Uterus (tissue), 4 donors: ENCODE results near the gene CEP131. TPM values are rescaled to one million over a fixed set of nuclear protein-coding genes. Genes with fewer than 3 reads are reported as not detected.

Experiments
- DNase-seq, 2 donors: peaks; one replicate each; pipeline ENCODE4 v3.0.0-alpha.2; 2019 to 2020
- H3K27ac ChIP-seq, 2 donors: fragments of 200-600 bp; sonication (generic); 1 replicate in 1 of 2; 2 replicates in 1 of 2; pipeline ENCODE4 v1.5.1; 2016 to 2018
- H3K27me3 ChIP-seq, 2 donors: fragments of 200-600 bp; sonication (generic); one replicate each; pipeline ENCODE4 v1.5.1; 2018 to 2019; ENCODE audit warnings: control low read depth in 1 of 2
- H3K36me3 ChIP-seq, 2 donors: fragments of 200-600 bp; sonication (generic); one replicate each; pipeline ENCODE4 v1.5.1; 2019; ENCODE audit warnings: control low read depth in 1 of 2
- H3K4me1 ChIP-seq, 2 donors: fragments of 200-600 bp; sonication (generic); one replicate each; pipeline ENCODE4 v1.5.1; 2018 to 2019; ENCODE audit warnings: control low read depth in 1 of 2
- H3K4me3 ChIP-seq, 2 donors: fragments of 200-600 bp; sonication (generic); 1 replicate in 1 of 2; 2 replicates in 1 of 2; pipeline ENCODE4 v1.5.1; 2018 to 2019; ENCODE audit warnings: mild to moderate bottlenecking in 1 of 2
- H3K9me3 ChIP-seq, 2 donors: fragments of 200-600 bp; sonication (generic); one replicate each; pipeline ENCODE4 v1.5.1; 2019; ENCODE audit warnings: control low read depth in 1 of 2
- POLR2A ChIP-seq, 2 donors: fragments of 450-650 bp; IDR thresholded peaks; one replicate each; pipeline ENCODE4 v1.6.1; 2016; ENCODE audit warnings: antibody characterized with exemption in 2 of 2, mild to moderate bottlenecking in 1 of 2, moderate library complexity in 1 of 2
- intact Hi-C: fragments of 100-400 bp; cut with DNase I; formaldehyde crosslinking; loops from one replicate; pipeline ENCODE4 v1.15.1; 2023; ENCODE audit warnings: low total_unique reads
- total RNA-seq, 4 donors: library from RNA; depleted of rRNA in 3 of 4; stranded (reverse); fragments of >200 nt in 3 of 4; gene quantifications; one replicate each; pipeline versions ENCODE4 v1.1.0 to v1.2.4, GENCODE V29; 2014 to 2023
- TF ChIP-seq, protein P1 (sequence below), 4 experiments: fragments of 200-600 bp in 2 of 4; fragments of 450-650 bp in 2 of 4; sonication (generic) in 2 of 4; IDR thresholded peaks; one replicate each; pipeline ENCODE4 v1.5.1; 2016 to 2019; ENCODE audit warnings: antibody characterized with exemption in 4 of 4, mild to moderate bottlenecking in 2 of 4, moderate library complexity in 1 of 4
- donor health status: DM: yes; HTN: yes; CAD: no.

Gene CEP131
- total RNA-seq, 4 donors from 2014 or later: 2.9 to 13.3 (median 10.0) TPM

DNA sequence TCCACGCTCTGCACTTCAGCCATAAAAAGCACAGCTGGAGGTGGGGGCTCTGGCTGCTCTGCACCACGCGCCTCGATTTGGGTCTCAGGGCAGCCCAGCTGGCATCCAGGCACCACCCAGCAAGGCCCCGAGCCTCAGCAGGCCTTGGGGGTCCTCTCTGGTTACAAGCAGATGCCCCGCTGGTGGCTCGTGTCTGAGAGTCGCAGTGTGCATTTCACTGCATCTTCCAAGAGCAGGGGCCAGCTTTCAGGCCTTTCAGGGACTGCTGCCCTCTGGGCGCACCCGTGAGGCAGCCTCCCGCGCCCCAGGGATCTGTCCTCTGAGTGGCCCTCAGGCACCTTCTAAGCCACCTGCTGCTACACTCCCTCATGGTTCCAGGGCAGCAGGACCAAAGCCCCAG is 41.9 kb upstream of the CEP131 start:
- Histone ChIP-seq H3K4me1 (no peaks in the 10 kb centered on the region), H3K36me3 (no peaks in the 10 kb centered on the region), H3K9me3 (no peaks in the 10 kb centered on the region), H3K4me3 (no peak overlapping the region), H3K27ac (no peak overlapping the region), H3K27me3 (no peaks in the 10 kb centered on the region)
- intact Hi-C loops: no loop called here
- no peak for DNase-seq
- TF ChIP-seq, protein P1, sequence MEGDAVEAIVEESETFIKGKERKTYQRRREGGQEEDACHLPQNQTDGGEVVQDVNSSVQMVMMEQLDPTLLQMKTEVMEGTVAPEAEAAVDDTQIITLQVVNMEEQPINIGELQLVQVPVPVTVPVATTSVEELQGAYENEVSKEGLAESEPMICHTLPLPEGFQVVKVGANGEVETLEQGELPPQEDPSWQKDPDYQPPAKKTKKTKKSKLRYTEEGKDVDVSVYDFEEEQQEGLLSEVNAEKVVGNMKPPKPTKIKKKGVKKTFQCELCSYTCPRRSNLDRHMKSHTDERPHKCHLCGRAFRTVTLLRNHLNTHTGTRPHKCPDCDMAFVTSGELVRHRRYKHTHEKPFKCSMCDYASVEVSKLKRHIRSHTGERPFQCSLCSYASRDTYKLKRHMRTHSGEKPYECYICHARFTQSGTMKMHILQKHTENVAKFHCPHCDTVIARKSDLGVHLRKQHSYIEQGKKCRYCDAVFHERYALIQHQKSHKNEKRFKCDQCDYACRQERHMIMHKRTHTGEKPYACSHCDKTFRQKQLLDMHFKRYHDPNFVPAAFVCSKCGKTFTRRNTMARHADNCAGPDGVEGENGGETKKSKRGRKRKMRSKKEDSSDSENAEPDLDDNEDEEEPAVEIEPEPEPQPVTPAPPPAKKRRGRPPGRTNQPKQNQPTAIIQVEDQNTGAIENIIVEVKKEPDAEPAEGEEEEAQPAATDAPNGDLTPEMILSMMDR (IDR thresholded peaks at IDR 0.05): no peak
- TF ChIP-seq POLR2A (IDR thresholded peaks at IDR 0.05): no peak

DNA sequence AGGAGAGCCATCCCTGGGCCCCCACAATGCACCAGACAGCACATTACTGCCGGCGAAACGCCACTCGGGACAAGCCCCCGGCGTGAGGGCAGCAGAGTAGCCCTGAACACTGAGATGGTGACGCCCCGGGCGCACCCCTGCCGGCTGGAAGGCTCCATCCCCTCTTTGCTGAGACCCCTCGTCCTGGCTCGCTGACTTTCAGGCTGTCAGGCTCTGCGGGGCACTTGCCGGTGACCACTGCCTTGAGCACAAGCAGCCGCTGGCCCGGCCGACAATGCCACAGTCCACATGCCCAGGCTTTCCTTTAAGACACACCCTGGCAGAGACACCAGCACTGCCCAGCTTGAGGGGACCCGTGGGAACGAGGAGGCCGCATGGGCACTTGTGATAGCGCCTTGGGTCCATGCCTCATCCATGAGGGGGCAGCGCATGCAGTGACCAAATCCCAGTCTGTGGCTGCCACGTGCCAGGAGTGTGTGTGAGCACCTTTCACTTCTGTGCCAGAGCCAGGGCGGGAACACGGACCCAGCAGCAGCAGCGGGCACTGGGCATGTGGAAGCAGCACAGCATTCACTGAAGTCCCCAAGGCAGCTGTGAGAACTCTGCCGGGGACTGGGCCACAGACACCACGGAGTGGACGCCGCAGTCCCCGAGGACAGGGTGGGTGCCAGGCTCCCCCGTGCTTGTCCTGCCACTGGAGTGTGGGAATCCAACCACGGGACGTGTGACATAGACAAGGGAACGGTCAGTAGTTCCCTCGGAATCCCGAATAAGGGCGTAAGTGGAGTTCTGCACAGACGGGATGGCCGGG is 40.8 kb upstream of the CEP131 start:
- Histone ChIP-seq H3K36me3 (no peaks in the 10 kb centered on the region), H3K9me3 (no peaks in the 10 kb centered on the region), H3K27ac (no peak overlapping the region), H3K4me1 (no peaks in the 10 kb centered on the region), H3K27me3 (no peaks in the 10 kb centered on the region), H3K4me3 (no peak overlapping the region)
- no peak for DNase-seq
- intact Hi-C loops: no loop called here
- TF ChIP-seq, protein P1 (IDR thresholded peaks at IDR 0.05): no peak
- TF ChIP-seq POLR2A (IDR thresholded peaks at IDR 0.05): no peak

DNA sequence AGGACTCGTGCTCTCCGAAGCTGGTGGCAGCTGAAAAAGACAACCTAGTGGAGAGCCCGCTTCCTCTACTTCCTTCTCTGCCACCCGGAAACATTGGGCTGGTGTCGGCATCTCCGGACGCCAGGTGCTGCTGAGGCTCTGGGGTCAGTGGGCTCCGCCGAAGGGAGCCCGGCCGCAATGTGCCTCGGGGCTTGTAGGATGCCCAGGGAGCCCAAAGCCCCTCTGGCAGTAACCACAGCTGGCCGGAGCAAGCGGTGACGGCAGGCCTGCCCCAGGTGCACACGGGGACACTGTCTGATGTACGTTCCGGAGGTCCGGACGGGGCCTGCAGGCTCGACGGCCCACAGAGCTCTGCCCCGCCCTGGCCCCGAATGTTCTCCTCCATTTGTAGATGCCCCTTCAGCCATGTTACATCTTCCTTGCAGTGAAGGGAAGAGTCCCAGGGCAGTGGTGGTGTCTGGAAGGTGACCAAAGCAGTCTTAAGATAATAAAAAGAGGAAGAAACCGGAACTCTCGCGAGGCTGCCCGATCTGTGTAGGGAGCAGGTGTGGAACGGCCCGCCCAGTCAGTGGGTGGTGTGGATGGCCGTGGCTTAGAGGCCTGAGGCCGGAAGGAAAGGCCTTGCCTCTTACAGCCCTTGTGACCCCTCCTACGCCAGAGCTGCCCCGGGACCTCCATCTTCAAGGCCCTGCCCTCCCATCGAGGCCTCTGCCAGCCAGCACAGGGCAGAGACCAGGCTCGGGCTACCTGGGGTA is 39.0 kb upstream of the CEP131 start:
- DNase-seq: no peak
- no peaks in the 10 kb centered on the region for H3K36me3 ChIP-seq
- TF ChIP-seq, protein P1 (IDR thresholded peaks at IDR 0.05): no peak
- TF ChIP-seq POLR2A (IDR thresholded peaks at IDR 0.05): no peak
- no peaks in the 10 kb centered on the region for H3K4me1 ChIP-seq
- no peak overlapping the region for H3K27ac ChIP-seq
- H3K4me3 ChIP-seq: no peak overlapping the region
- intact Hi-C loops: no loop called here
- H3K9me3 ChIP-seq: no peaks in the 10 kb centered on the region
- H3K27me3 ChIP-seq: no peaks in the 10 kb centered on the region

DNA sequence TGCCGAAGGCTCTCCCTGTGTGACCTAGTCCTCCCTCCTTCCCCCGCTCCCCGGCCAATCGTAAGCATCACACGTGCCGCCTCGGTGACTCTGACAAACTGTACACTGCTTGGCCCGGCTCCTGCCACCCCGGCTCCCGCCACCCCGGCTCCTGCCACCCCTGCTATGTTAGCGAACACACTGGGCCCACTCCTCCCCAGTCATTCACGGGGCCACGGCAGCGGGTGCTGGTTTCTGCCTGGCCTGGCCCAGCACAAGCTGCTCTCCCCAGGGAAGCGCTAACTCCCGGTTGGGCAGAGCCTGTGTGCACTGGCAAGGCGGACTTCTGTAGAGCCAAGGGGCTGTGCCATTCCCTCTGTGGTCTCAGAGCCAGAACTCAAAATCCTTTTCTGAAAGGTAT is 38.3 kb upstream of the CEP131 start:
- TF ChIP-seq, protein P1 (IDR thresholded peaks at IDR 0.05): no peak
- no peak for TF ChIP-seq POLR2A (IDR thresholded peaks at IDR 0.05)
- Histone ChIP-seq H3K27me3 (no peaks in the 10 kb centered on the region), H3K4me3 (no peak overlapping the region), H3K9me3 (no peaks in the 10 kb centered on the region), H3K36me3 (no peaks in the 10 kb centered on the region), H3K27ac (no peak overlapping the region), H3K4me1 (no peaks in the 10 kb centered on the region)
- intact Hi-C loops: no loop called here
- no peak for DNase-seq

DNA sequence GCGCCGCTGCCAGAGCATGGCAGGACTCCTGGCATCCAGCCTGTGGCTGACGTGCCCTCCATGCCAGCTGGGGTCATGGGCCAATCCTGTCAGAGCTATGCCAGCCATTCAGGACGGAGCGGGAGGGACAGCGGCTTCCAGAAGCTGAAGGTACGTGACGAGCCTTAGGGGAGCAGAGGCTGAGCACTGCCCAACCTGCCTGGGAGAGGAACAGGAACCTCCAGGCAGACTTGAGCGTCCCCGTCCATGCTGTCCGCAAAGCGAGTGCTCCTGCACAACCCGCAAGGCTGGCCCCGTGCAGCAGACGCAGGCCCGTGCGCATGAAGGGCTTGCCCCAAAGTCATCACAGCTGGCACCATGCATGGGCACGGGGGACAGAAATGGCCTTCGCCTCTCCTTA is 37.9 kb upstream of the CEP131 start:
- Histone ChIP-seq H3K4me1 (no peaks in the 10 kb centered on the region), H3K27me3 (no peaks in the 10 kb centered on the region), H3K36me3 (no peaks in the 10 kb centered on the region), H3K9me3 (no peaks in the 10 kb centered on the region), H3K27ac (no peak overlapping the region), H3K4me3 (no peak overlapping the region)
- intact Hi-C loops: no loop called here
- no peak for DNase-seq
- TF ChIP-seq, protein P1 (IDR thresholded peaks at IDR 0.05): no peak
- no peak for TF ChIP-seq POLR2A (IDR thresholded peaks at IDR 0.05)
